ENCODE measurements around the gene TM7SF3. TPM values are rescaled to one million over a fixed set of nuclear protein-coding genes. Genes with fewer than 3 reads are reported as not detected.

TM7SF3 gene
- total RNA-seq, 3 donors from 2014 or later = 40.2 to 60.0 (median 56.1) TPM

- no peaks in the 10 kb centered on the region for H3K9me3 ChIP-seq
- H3K36me3 ChIP-seq = no peaks in the 10 kb centered on the region
Measured at GRCh38 chr12:26989873-26990272, 24.3 kb downstream of the TM7SF3 start.

GRCh38 chr12:26988703-26989102, 25.5 kb downstream of the TM7SF3 start:
- no peaks in the 10 kb centered on the region for H3K4me1 ChIP-seq
- no peak overlapping the region for H3K4me3 ChIP-seq
- no peaks in the 10 kb centered on the region for H3K36me3 ChIP-seq
- no peaks in the 10 kb centered on the region for H3K9me3 ChIP-seq
- H3K27me3 ChIP-seq = no peaks in the 10 kb centered on the region
- TF ChIP-seq POLR2A (IDR thresholded peaks at IDR 0.05) (no peak), CTCF (IDR thresholded peaks at IDR 0.05) (no peak), POLR2AphosphoS5 (IDR thresholded peaks at IDR 0.05) (no peak)
- no peak overlapping the region for H3K27ac ChIP-seq
- DNase-seq (ENCODE audit: low spot score in 2 of 2) = no peak
- intact Hi-C loops (cut with DNase I; ENCODE audit: low total_unique reads) = no loop called here

More at GRCh38 chr12:26989873-26990272, 24.3 kb downstream of the TM7SF3 start:
- Histone ChIP-seq H3K27me3 (no peaks in the 10 kb centered on the region), H3K4me1 (no peaks in the 10 kb centered on the region), H3K27ac (no peak overlapping the region), H3K4me3 (no peak overlapping the region)
- TF ChIP-seq CTCF (IDR thresholded peaks at IDR 0.05) (no peak), POLR2AphosphoS5 (IDR thresholded peaks at IDR 0.05) (no peak), POLR2A (IDR thresholded peaks at IDR 0.05) (no peak)
- no peak for DNase-seq (ENCODE audit: low spot score in 2 of 2)
- intact Hi-C loops (cut with DNase I; ENCODE audit: low total_unique reads) = no loop called here

GRCh38 chr12:26987634-26988424, 26.4 kb downstream of the TM7SF3 start:
- no peak for TF ChIP-seq CTCF (IDR thresholded peaks at IDR 0.05)
- TF ChIP-seq POLR2AphosphoS5 (IDR thresholded peaks at IDR 0.05) = no peak
- no peak for TF ChIP-seq POLR2A (IDR thresholded peaks at IDR 0.05)
- intact Hi-C loops (cut with DNase I; ENCODE audit: low total_unique reads) = no loop called here
- H3K4me1 ChIP-seq = no peaks in the 10 kb centered on the region
- H3K9me3 ChIP-seq = no peaks in the 10 kb centered on the region
- DNase-seq (ENCODE audit: low spot score in 2 of 2) = no peak
- H3K4me3 ChIP-seq = no peak overlapping the region
- H3K27ac ChIP-seq = no peak overlapping the region
- no peaks in the 10 kb centered on the region for H3K27me3 ChIP-seq
- no peaks in the 10 kb centered on the region for H3K36me3 ChIP-seq

- H3K36me3 ChIP-seq = no peaks in the 10 kb centered on the region
- H3K4me1 ChIP-seq = no peaks in the 10 kb centered on the region
Measured at GRCh38 chr12:26982866-26983265, 31.3 kb downstream of the TM7SF3 start.

More at GRCh38 chr12:26982866-26983265, 31.3 kb downstream of the TM7SF3 start:
- Histone ChIP-seq H3K27ac (no peak overlapping the region), H3K4me3 (no peak overlapping the region), H3K9me3 (no peaks in the 10 kb centered on the region), H3K27me3 (no peaks in the 10 kb centered on the region)
- TF ChIP-seq POLR2AphosphoS5 (IDR thresholded peaks at IDR 0.05) (no peak), POLR2A (IDR thresholded peaks at IDR 0.05) (no peak), CTCF (IDR thresholded peaks at IDR 0.05) (no peak)
- intact Hi-C loops (cut with DNase I; ENCODE audit: low total_unique reads) = no loop called here
- no peak for DNase-seq (ENCODE audit: low spot score in 2 of 2)

All from breast epithelium (tissue), 4 donors.